ENCODE measurements around the gene ZNF518A.

ZNF518A gene

DNA sequence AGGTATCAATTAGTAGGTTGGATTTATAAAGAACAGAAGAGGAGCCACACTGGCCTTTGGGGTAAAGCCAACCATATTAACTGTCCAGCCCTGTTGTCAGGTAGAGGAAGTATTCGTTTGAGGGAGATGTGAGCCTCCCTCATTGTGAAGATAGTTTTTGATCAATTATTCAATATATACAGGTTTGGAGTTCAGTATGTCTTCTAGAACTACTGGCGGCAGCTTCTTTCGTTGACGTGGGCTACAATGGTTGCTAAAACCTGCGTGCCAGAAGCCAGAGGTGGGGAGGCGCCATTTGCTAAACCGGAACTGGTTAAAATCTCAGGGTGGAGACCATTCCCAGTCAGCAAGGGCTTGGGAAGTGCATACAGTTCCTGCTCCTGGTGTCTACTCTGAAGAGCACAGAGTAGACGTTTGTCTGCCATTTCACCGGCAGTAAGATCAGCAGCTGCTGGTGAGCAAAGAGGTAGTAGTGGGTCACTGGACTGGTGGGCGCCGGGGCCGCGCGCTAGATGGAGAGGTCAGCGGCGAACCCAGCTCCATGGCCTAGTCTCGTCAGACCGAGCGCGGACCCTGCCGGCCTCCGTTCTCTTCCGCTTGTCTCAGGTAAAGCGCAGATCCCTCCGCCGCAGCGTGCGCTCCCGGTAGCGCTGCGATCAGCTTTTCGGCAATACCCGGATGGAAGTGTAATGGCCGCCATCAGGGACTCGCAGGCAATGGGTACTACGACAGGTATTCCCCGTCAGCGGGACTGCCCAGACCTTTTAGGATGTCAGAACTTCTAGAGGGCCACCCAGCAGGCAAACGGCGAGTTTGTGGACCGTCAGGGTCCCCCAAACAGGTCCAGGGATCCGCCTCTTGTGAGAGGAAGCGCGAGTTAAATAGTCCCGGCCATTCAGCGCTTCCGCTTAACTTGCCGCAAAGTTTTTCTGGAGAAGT is at the start of gene ZNF518A (continued):
- peak; percentile 67; the same call in 1 of the 2 replicates for TF ChIP-seq ZNF664 (tag by site-specific recombination; IDR thresholded peaks at IDR 0.05)
- peak; percentile 78; the same call in 1 of the 2 replicates for TF ChIP-seq ZNF391 (tag by site-specific recombination; IDR thresholded peaks at IDR 0.05; ENCODE audit: borderline replicate concordance, low read depth)
- no peak for TF ChIP-seq ZNF221 (tag by site-specific recombination; IDR thresholded peaks at IDR 0.05; ENCODE audit: borderline replicate concordance)
- 0 out of 2 replicates have a peak, but pooled peaks have one; percentile 25 for TF ChIP-seq OVOL3 (tag by site-specific recombination; IDR thresholded peaks at IDR 0.05)
- no peak for TF ChIP-seq ZNF112 (tag by site-specific recombination; IDR thresholded peaks at IDR 0.05)
- TF ChIP-seq, protein P1, sequence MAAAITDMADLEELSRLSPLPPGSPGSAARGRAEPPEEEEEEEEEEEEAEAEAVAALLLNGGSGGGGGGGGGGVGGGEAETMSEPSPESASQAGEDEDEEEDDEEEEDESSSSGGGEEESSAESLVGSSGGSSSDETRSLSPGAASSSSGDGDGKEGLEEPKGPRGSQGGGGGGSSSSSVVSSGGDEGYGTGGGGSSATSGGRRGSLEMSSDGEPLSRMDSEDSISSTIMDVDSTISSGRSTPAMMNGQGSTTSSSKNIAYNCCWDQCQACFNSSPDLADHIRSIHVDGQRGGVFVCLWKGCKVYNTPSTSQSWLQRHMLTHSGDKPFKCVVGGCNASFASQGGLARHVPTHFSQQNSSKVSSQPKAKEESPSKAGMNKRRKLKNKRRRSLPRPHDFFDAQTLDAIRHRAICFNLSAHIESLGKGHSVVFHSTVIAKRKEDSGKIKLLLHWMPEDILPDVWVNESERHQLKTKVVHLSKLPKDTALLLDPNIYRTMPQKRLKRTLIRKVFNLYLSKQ (tag by site-specific recombination; IDR thresholded peaks at IDR 0.05; ENCODE audit: borderline replicate concordance): no peak
- TF ChIP-seq ZNF324 (tag by site-specific recombination; IDR thresholded peaks at IDR 0.05): peak; percentile 88
- no peak for TF ChIP-seq MEIS1 (CRISPR knock-in tag; IDR thresholded peaks at IDR 0.05; ENCODE audit: borderline replicate concordance)
- TF ChIP-seq SCRT1 (tag by site-specific recombination; IDR thresholded peaks at IDR 0.05; ENCODE audit: borderline replicate concordance): no peak
- TF ChIP-seq TRIM28 (IDR thresholded peaks at IDR 0.05; ENCODE audit: borderline replicate concordance, low read length): peak; percentile 90
- TF ChIP-seq, protein P2, sequence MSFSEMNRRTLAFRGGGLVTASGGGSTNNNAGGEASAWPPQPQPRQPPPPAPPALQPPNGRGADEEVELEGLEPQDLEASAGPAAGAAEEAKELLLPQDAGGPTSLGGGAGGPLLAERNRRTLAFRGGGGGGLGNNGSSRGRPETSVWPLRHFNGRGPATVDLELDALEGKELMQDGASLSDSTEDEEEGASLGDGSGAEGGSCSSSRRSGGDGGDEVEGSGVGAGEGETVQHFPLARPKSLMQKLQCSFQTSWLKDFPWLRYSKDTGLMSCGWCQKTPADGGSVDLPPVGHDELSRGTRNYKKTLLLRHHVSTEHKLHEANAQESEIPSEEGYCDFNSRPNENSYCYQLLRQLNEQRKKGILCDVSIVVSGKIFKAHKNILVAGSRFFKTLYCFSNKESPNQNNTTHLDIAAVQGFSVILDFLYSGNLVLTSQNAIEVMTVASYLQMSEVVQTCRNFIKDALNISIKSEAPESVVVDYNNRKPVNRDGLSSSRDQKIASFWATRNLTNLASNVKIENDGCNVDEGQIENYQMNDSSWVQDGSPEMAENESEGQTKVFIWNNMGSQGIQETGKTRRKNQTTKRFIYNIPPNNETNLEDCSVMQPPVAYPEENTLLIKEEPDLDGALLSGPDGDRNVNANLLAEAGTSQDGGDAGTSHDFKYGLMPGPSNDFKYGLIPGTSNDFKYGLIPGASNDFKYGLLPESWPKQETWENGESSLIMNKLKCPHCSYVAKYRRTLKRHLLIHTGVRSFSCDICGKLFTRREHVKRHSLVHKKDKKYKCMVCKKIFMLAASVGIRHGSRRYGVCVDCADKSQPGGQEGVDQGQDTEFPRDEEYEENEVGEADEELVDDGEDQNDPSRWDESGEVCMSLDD (tag by site-specific recombination; IDR thresholded peaks at IDR 0.05): 0 out of 2 replicates have a peak, but pooled peaks have one; percentile 46
- no peak; the same call in 1 of the 2 replicates for TF ChIP-seq ZNF423 (tag by site-specific recombination; IDR thresholded peaks at IDR 0.05)
- no peak for TF ChIP-seq REPIN1 (tag by site-specific recombination; IDR thresholded peaks at IDR 0.05; ENCODE audit: low read depth)
- TF ChIP-seq ZNF791 (tag by site-specific recombination; IDR thresholded peaks at IDR 0.05): no peak
- no peak for TF ChIP-seq ZNF114 (tag by site-specific recombination; IDR thresholded peaks at IDR 0.05)
- TF ChIP-seq ZNF785 (tag by site-specific recombination; IDR thresholded peaks at IDR 0.05): no peak; the same call in 1 of the 2 replicates
- TF ChIP-seq ZNF624 (tag by site-specific recombination; IDR thresholded peaks at IDR 0.05): peak; percentile 53; the same call in 1 of the 2 replicates
- peak; percentile 76 for TF ChIP-seq ZNF76 (tag by site-specific recombination; IDR thresholded peaks at IDR 0.05; ENCODE audit: borderline replicate concordance, low read depth)
- TF ChIP-seq, protein P3, sequence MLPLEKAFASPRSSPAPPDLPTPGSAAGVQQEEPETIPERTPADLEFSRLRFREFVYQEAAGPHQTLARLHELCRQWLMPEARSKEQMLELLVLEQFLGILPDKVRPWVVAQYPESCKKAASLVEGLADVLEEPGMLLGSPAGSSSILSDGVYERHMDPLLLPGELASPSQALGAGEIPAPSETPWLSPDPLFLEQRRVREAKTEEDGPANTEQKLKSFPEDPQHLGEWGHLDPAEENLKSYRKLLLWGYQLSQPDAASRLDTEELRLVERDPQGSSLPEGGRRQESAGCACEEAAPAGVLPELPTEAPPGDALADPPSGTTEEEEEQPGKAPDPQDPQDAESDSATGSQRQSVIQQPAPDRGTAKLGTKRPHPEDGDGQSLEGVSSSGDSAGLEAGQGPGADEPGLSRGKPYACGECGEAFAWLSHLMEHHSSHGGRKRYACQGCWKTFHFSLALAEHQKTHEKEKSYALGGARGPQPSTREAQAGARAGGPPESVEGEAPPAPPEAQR (tag by site-specific recombination; IDR thresholded peaks at IDR 0.05): 0 out of 2 replicates have a peak, but pooled peaks have one; percentile 13
- no peak for TF ChIP-seq ZNF10 (tag by site-specific recombination; IDR thresholded peaks at IDR 0.05)
- TF ChIP-seq SP2 (tag by site-specific recombination; IDR thresholded peaks at IDR 0.05): peak; percentile 71
- TF ChIP-seq YY1 (tag by site-specific recombination; IDR thresholded peaks at IDR 0.05): peak; percentile 95
- no peak for TF ChIP-seq ZNF768 (tag by site-specific recombination; IDR thresholded peaks at IDR 0.05)
- no peak for TF ChIP-seq ZNF530 (tag by site-specific recombination; IDR thresholded peaks at IDR 0.05; ENCODE audit: low read depth)
- 0 out of 2 replicates have a peak, but pooled peaks have one; percentile 40 for TF ChIP-seq ZNF239 (tag by site-specific recombination; IDR thresholded peaks at IDR 0.05)
- peak; percentile 45; the same call in 1 of the 2 replicates for TF ChIP-seq KLF8 (tag by site-specific recombination; IDR thresholded peaks at IDR 0.05)
- TF ChIP-seq, protein P4, sequence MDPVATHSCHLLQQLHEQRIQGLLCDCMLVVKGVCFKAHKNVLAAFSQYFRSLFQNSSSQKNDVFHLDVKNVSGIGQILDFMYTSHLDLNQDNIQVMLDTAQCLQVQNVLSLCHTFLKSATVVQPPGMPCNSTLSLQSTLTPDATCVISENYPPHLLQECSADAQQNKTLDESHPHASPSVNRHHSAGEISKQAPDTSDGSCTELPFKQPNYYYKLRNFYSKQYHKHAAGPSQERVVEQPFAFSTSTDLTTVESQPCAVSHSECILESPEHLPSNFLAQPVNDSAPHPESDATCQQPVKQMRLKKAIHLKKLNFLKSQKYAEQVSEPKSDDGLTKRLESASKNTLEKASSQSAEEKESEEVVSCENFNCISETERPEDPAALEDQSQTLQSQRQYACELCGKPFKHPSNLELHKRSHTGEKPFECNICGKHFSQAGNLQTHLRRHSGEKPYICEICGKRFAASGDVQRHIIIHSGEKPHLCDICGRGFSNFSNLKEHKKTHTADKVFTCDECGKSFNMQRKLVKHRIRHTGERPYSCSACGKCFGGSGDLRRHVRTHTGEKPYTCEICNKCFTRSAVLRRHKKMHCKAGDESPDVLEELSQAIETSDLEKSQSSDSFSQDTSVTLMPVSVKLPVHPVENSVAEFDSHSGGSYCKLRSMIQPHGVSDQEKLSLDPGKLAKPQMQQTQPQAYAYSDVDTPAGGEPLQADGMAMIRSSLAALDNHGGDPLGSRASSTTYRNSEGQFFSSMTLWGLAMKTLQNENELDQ (tag by site-specific recombination; IDR thresholded peaks at IDR 0.05; ENCODE audit: low read depth): no peak
- no peak for TF ChIP-seq ZNF549 (tag by site-specific recombination; IDR thresholded peaks at IDR 0.05)
- 0 out of 2 replicates have a peak, but pooled peaks have one; percentile 66 for TF ChIP-seq BCL11B (tag by site-specific recombination; IDR thresholded peaks at IDR 0.05; ENCODE audit: low read depth)
- no peak for TF ChIP-seq BCL11A (tag by site-specific recombination; IDR thresholded peaks at IDR 0.05; ENCODE audit: low read depth)
- TF ChIP-seq ZNF366 (tag by site-specific recombination; conservative IDR thresholded peaks at IDR 0.05): peak; percentile 52

Data from HEK293 (cell line).